Effector memory CD8-positive, alpha-beta T cell (primary cell): ENCODE data around the gene ERBIN.

ENCODE experiments used
- ATAC-seq: fragments of 150-1000 bp; cut with Tn5 transposase; replicated peaks from 2 replicates; pipeline ENCODE4 v1.10.0; 2021; ENCODE audit warnings: mild to moderate bottlenecking, moderate library complexity
- DNase-seq, 3 experiments: peaks; one replicate each; pipeline ENCODE4 v3.0.0; 2021
- H3K27ac Mint-ChIP-seq, 2 donors: one replicate each; pipeline ENCODE4 v1.8.0; 2022; ENCODE audit warnings: mild to moderate bottlenecking in 2 of 2, mixed read lengths in 2 of 2, moderate library complexity in 2 of 2
- H3K27me3 Mint-ChIP-seq, 2 donors: one replicate each; pipeline ENCODE4 v1.8.0; 2022; ENCODE audit warnings: mixed read lengths in 2 of 2
- H3K36me3 Mint-ChIP-seq: one replicate; pipeline ENCODE4 v1.8.0; 2022; ENCODE audit warnings: mild to moderate bottlenecking, moderate library complexity, mixed read lengths; ENCODE audit not compliant: insufficient read depth
- H3K4me1 Mint-ChIP-seq, 2 donors: one replicate each; pipeline ENCODE4 v1.8.0; 2022; ENCODE audit warnings: low read depth in 2 of 2, mixed read lengths in 2 of 2
- H3K4me3 Mint-ChIP-seq, 2 donors: one replicate each; pipeline ENCODE4 v1.8.0; 2022; ENCODE audit warnings: mild to moderate bottlenecking in 2 of 2, mixed read lengths in 2 of 2, moderate library complexity in 2 of 2
- H3K9me3 Mint-ChIP-seq, 2 donors: one replicate each; pipeline ENCODE4 v1.8.0; 2022; ENCODE audit warnings: mixed read lengths in 2 of 2

Gene ERBIN

GRCh38 chr5:65984098-65984885, 57.9 kb downstream of the ERBIN start:
- Mint-ChIP-seq H3K27me3 (no peaks in the 10 kb centered on the region), H3K27ac (peak overlapping the region; percentile 24 to 59), H3K9me3 (no peaks in the 10 kb centered on the region), H3K4me1 (peaks cover 41 to 73% of the 10 kb centered on the region in 2 donors), H3K36me3 (peaks cover 14% of the 10 kb centered on the region), H3K4me3 (peak overlapping the region in 1 of 2 donors; percentile 31)
- DNase-seq (no peak), ATAC-seq (no peak)

- peak overlapping the region; percentile 3 to 27 for H3K27ac Mint-ChIP-seq
- peaks cover 40 to 69% of the 10 kb centered on the region in 2 donors for H3K4me1 Mint-ChIP-seq
- ATAC-seq, result no peak
- H3K36me3 Mint-ChIP-seq, result peaks cover 26% of the 10 kb centered on the region
- DNase-seq, result no peak
- H3K27me3 Mint-ChIP-seq, result no peaks in the 10 kb centered on the region
- H3K9me3 Mint-ChIP-seq, result no peaks in the 10 kb centered on the region
- H3K4me3 Mint-ChIP-seq, result peak overlapping the region in 1 of 2 donors; percentile 7
These were observed 59.7 kb downstream of the ERBIN start for GRCh38 chr5:65986050-65986451.

GRCh38 chr5:65986796-65987195, 60.4 kb downstream of the ERBIN start:
- H3K4me3 Mint-ChIP-seq, result no peak overlapping the region
- ATAC-seq, result no peak
- no peaks in the 10 kb centered on the region for H3K9me3 Mint-ChIP-seq
- peaks cover 26% of the 10 kb centered on the region for H3K36me3 Mint-ChIP-seq
- peak overlapping the region; percentile 27 to 51 for H3K27ac Mint-ChIP-seq
- no peaks in the 10 kb centered on the region for H3K27me3 Mint-ChIP-seq
- H3K4me1 Mint-ChIP-seq, result peaks cover 40 to 62% of the 10 kb centered on the region in 2 donors
- DNase-seq, result no peak

- H3K9me3 Mint-ChIP-seq, result no peaks in the 10 kb centered on the region
- H3K27ac Mint-ChIP-seq, result peak overlapping the region in 1 of 2 donors; percentile 27
- ATAC-seq, result no peak
- H3K4me3 Mint-ChIP-seq, result no peak overlapping the region
- peaks cover 39 to 58% of the 10 kb centered on the region in 2 donors for H3K4me1 Mint-ChIP-seq
- no peak for DNase-seq
- peaks cover 38% of the 10 kb centered on the region for H3K36me3 Mint-ChIP-seq
- H3K27me3 Mint-ChIP-seq, result no peaks in the 10 kb centered on the region
These were observed 61.6 kb downstream of the ERBIN start for GRCh38 chr5:65987982-65988381.

- H3K36me3 Mint-ChIP-seq, result peaks cover 41% of the 10 kb centered on the region
- no peaks in the 10 kb centered on the region for H3K9me3 Mint-ChIP-seq
- ATAC-seq (no peak), DNase-seq (no peak)
- H3K4me1 Mint-ChIP-seq, result peaks cover 34 to 54% of the 10 kb centered on the region in 2 donors
- no peak overlapping the region for H3K4me3 Mint-ChIP-seq
- H3K27ac Mint-ChIP-seq, result peak overlapping the region; percentile 33 to 63
- H3K27me3 Mint-ChIP-seq, result no peaks in the 10 kb centered on the region
These were observed 62.8 kb downstream of the ERBIN start for GRCh38 chr5:65989158-65989557.

- ATAC-seq, result no peak
- Mint-ChIP-seq H3K4me3 (no peak overlapping the region), H3K4me1 (peaks cover 29 to 44% of the 10 kb centered on the region in 2 donors), H3K9me3 (no peaks in the 10 kb centered on the region), H3K36me3 (peaks cover 51% of the 10 kb centered on the region), H3K27ac (peak overlapping the region in 1 of 2 donors; percentile 32), H3K27me3 (no peaks in the 10 kb centered on the region)
- DNase-seq, result no peak
These were observed 66.3 kb downstream of the ERBIN start for GRCh38 chr5:65992630-65993029.

- no peak for ATAC-seq
- Mint-ChIP-seq H3K4me3 (no peak overlapping the region), H3K27ac (peak overlapping the region in 1 of 2 donors; percentile 29), H3K36me3 (peaks cover 54% of the 10 kb centered on the region), H3K27me3 (no peaks in the 10 kb centered on the region), H3K4me1 (peaks cover 27 to 39% of the 10 kb centered on the region in 2 donors), H3K9me3 (no peaks in the 10 kb centered on the region)
- no peak for DNase-seq
These were observed 67.9 kb downstream of the ERBIN start for GRCh38 chr5:65994117-65994786.

GRCh38 chr5:65999061-65999723, 72.8 kb downstream of the ERBIN start:
- Mint-ChIP-seq H3K9me3 (no peaks in the 10 kb centered on the region), H3K27me3 (no peaks in the 10 kb centered on the region), H3K27ac (peak overlapping the region; percentile 73 to 77), H3K4me1 (peaks cover 36 to 45% of the 10 kb centered on the region in 2 donors), H3K4me3 (no peak overlapping the region), H3K36me3 (peaks cover 40% of the 10 kb centered on the region)
- DNase-seq (no peak), ATAC-seq (no peak)

- H3K4me1 Mint-ChIP-seq, result peaks cover 32 to 43% of the 10 kb centered on the region in 2 donors
- peaks cover 43% of the 10 kb centered on the region for H3K36me3 Mint-ChIP-seq
- H3K27ac Mint-ChIP-seq, result peak overlapping the region; percentile 36 to 64
- no peak for DNase-seq
- H3K4me3 Mint-ChIP-seq, result no peak overlapping the region
- no peaks in the 10 kb centered on the region for H3K27me3 Mint-ChIP-seq
- H3K9me3 Mint-ChIP-seq, result peaks cover 0 to 2% of the 10 kb centered on the region in 2 donors
- ATAC-seq, result no peak
These were observed 75.6 kb downstream of the ERBIN start for GRCh38 chr5:66001952-66002351.

GRCh38 chr5:66002415-66002814, 76.0 kb downstream of the ERBIN start:
- Mint-ChIP-seq H3K9me3 (peaks cover 0 to 2% of the 10 kb centered on the region in 2 donors), H3K27ac (peak overlapping the region; percentile 36 to 64), H3K4me1 (peaks cover 29 to 43% of the 10 kb centered on the region in 2 donors), H3K4me3 (peak overlapping the region in 1 of 2 donors; percentile 44), H3K27me3 (no peaks in the 10 kb centered on the region), H3K36me3 (peaks cover 40% of the 10 kb centered on the region)
- DNase-seq, result no peak
- ATAC-seq, result no peak

- Mint-ChIP-seq H3K4me3 (no peak overlapping the region), H3K9me3 (peaks cover 0 to 2% of the 10 kb centered on the region in 2 donors), H3K27me3 (no peaks in the 10 kb centered on the region), H3K27ac (peak overlapping the region; percentile 4 to 50), H3K4me1 (peaks cover 33 to 50% of the 10 kb centered on the region in 2 donors), H3K36me3 (peaks cover 31% of the 10 kb centered on the region)
- no peak for DNase-seq
- ATAC-seq, result no peak
These were observed 77.8 kb downstream of the ERBIN start for GRCh38 chr5:66004216-66004615.

GRCh38 chr5:66009277-66009676, 82.9 kb downstream of the ERBIN start:
- Mint-ChIP-seq H3K9me3 (peaks cover 0 to 2% of the 10 kb centered on the region in 2 donors), H3K27ac (peak overlapping the region; percentile 67 to 84), H3K27me3 (no peaks in the 10 kb centered on the region), H3K36me3 (peaks cover 29% of the 10 kb centered on the region), H3K4me1 (peaks cover 27 to 54% of the 10 kb centered on the region in 2 donors), H3K4me3 (no peak overlapping the region)
- ATAC-seq (no peak), DNase-seq (no peak)

GRCh38 chr5:66010476-66010875, 84.1 kb downstream of the ERBIN start:
- ATAC-seq (peak; percentile 95), DNase-seq (no peak)
- Mint-ChIP-seq H3K4me3 (peak overlapping the region; percentile 23 to 58), H3K36me3 (peaks cover 18% of the 10 kb centered on the region), H3K4me1 (peaks cover 22 to 44% of the 10 kb centered on the region in 2 donors), H3K27me3 (no peaks in the 10 kb centered on the region), H3K27ac (peak overlapping the region; percentile 67 to 91), H3K9me3 (peaks cover 0 to 2% of the 10 kb centered on the region in 2 donors)
